IMR-90 (cell line): ENCODE data around the gene TNS3. TPM values are rescaled to one million over a fixed set of nuclear protein-coding genes. Genes with fewer than 3 reads are reported as not detected.

Experiments used
- ATAC-seq: fragments of 200-7000 bp; cut with Tn5 transposase; 2 replicates; pipeline ENCODE4 v1.9.1; 2020; ENCODE audit warnings: low read depth, mild to moderate bottlenecking, moderate library complexity
- BruUV-seq: library from RNA; stranded (reverse); fragments of 400-500 nt; replicated peaks from 2 replicates; lab custom pipeline; 2021; lab: Mats Ljungman, UMichigan
- CTCF ChIA-PET: fragments of 300-600 bp; formaldehyde crosslinking; extraction: SDS; loops from one replicate; lab custom pipeline; 2021; ENCODE audit warnings: antibody characterized with exemption; lab: Yijun Ruan, JAX
- POLR2A ChIA-PET: fragments of 300-600 bp; sonication (Branson Sonifier 250); formaldehyde crosslinking; loops from one replicate; lab custom pipeline; 2022; ENCODE audit warnings: antibody characterized with exemption; ENCODE audit not compliant: unreplicated experiment; lab: Charles Lee
- DNase-seq: peaks from one replicate; pipeline ENCODE4 v3.0.0; 2013
- H2AFZ ChIP-seq: replicated peaks from 2 replicates; pipeline ENCODE3; 2013; ENCODE audit warnings: low read length, mild to moderate bottlenecking; ENCODE audit not compliant: poor library complexity
- H2AK5ac ChIP-seq: 2 replicates; pipeline ENCODE4 v1.6.1; 2013; ENCODE audit warnings: low read depth, low read length, inconsistent platforms
- H2AK9ac ChIP-seq: replicated peaks from 2 replicates; pipeline ENCODE3; 2013; ENCODE audit warnings: mild to moderate bottlenecking, low read depth, low read length, moderate library complexity; ENCODE audit not compliant: poor library complexity
- H2BK120ac ChIP-seq: 2 replicates; pipeline ENCODE4 v1.6.1; 2013; ENCODE audit warnings: low read depth, low read length, inconsistent platforms
- H2BK15ac ChIP-seq: 3 replicates; pipeline ENCODE4 v1.6.1; 2013; ENCODE audit warnings: low read depth, low read length, inconsistent platforms
- H2BK20ac ChIP-seq: 2 replicates; pipeline ENCODE4 v1.6.1; 2013; ENCODE audit warnings: low read depth, mild to moderate bottlenecking, inconsistent platforms, low read length, moderate library complexity
- H2BK5ac ChIP-seq: 2 replicates; pipeline ENCODE4 v1.6.1; 2013; ENCODE audit warnings: mild to moderate bottlenecking, low read depth, low read length, inconsistent platforms; ENCODE audit not compliant: poor library complexity, severe bottlenecking
- H3K14ac ChIP-seq: replicated peaks from 2 replicates; pipeline ENCODE4 v1.6.1; 2013; ENCODE audit warnings: low read depth, low read length, inconsistent platforms
- H3K18ac ChIP-seq: 2 replicates; pipeline ENCODE4 v1.6.1; 2013; ENCODE audit warnings: low read depth, low read length, control low read depth
- H3K23ac ChIP-seq: 2 replicates; pipeline ENCODE4 v1.6.1; 2013; ENCODE audit warnings: low read depth, low read length, inconsistent platforms
- H3K27ac ChIP-seq: 2 replicates; pipeline ENCODE4 v1.5.1; 2013; ENCODE audit warnings: mild to moderate bottlenecking, control low read depth, low read length; ENCODE audit not compliant: insufficient read depth
- H3K27me3 ChIP-seq: 2 replicates; pipeline ENCODE4 v1.6.1; 2013; ENCODE audit warnings: low read length; ENCODE audit not compliant: control insufficient read depth, insufficient read depth
- H3K36me3 ChIP-seq: 2 replicates; pipeline ENCODE4 v1.6.1; 2013; ENCODE audit warnings: low read length, mixed read lengths; ENCODE audit not compliant: control insufficient read depth, insufficient read depth
- H3K4ac ChIP-seq: 2 replicates; pipeline ENCODE4 v1.6.1; 2013; ENCODE audit warnings: low read depth, low read length, inconsistent platforms
- H3K4me1 ChIP-seq: 2 replicates; pipeline ENCODE4 v1.6.1; 2013; ENCODE audit warnings: low read length, mixed read lengths; ENCODE audit not compliant: control insufficient read depth, insufficient read depth
- H3K4me2 ChIP-seq: 2 replicates; pipeline ENCODE4 v1.6.1; 2013; ENCODE audit warnings: low read depth, mild to moderate bottlenecking, control low read depth, low read length, moderate library complexity
- H3K4me3 ChIP-seq: 2 replicates; pipeline ENCODE4 v1.5.1; 2013; ENCODE audit warnings: low read depth, mild to moderate bottlenecking, control low read depth, low read length, moderate library complexity; ENCODE audit not compliant: insufficient read depth
- H3K56ac ChIP-seq: 2 replicates; pipeline ENCODE4 v1.6.1; 2013; ENCODE audit warnings: low read length, inconsistent platforms; ENCODE audit not compliant: insufficient read depth; ENCODE audit errors: extremely low read depth
- H3K79me1 ChIP-seq, 2 experiments: 2 replicates each; pipeline ENCODE4 v1.6.1; 2013; ENCODE audit warnings: low read length in 2 of 2, inconsistent platforms in 1 of 2, low read depth in 1 of 2
- H3K9ac ChIP-seq: 2 replicates; pipeline ENCODE4 v1.6.1; 2013; ENCODE audit warnings: low read depth, low read length, control low read depth
- H3K9me1 ChIP-seq: 2 replicates; pipeline ENCODE4 v1.6.1; 2013; ENCODE audit warnings: low read length, inconsistent platforms; ENCODE audit not compliant: insufficient read depth
- H3K9me3 ChIP-seq: 2 replicates; pipeline ENCODE4 v1.6.1; 2013; ENCODE audit warnings: low read length; ENCODE audit not compliant: control insufficient read depth, insufficient read depth
- H4K20me1 ChIP-seq: 2 replicates; pipeline ENCODE4 v1.6.1; 2013; ENCODE audit warnings: low read length, inconsistent platforms; ENCODE audit not compliant: insufficient read depth
- H4K5ac ChIP-seq: 2 replicates; pipeline ENCODE4 v1.6.1; 2013; ENCODE audit warnings: mild to moderate bottlenecking, low read depth, low read length, control low read depth
- H4K8ac ChIP-seq, 2 experiments: 2 replicates each; pipeline ENCODE4 v1.6.1; 2013; ENCODE audit warnings: low read depth in 2 of 2, low read length in 2 of 2, control low read depth in 1 of 2, inconsistent platforms in 1 of 2
- H4K91ac ChIP-seq: 2 replicates; pipeline ENCODE4 v1.6.1; 2013; ENCODE audit warnings: low read depth, low read length, inconsistent platforms; ENCODE audit not compliant: insufficient read depth
- CEBPB ChIP-seq: IDR thresholded peaks from 2 replicates; pipeline ENCODE4 v1.6.1; 2012; ENCODE audit warnings: low read depth, low read length, improper control_type of control experiment
- RCOR1 ChIP-seq: IDR thresholded peaks from 2 replicates; pipeline ENCODE4 v1.6.1; 2012; ENCODE audit warnings: mild to moderate bottlenecking, low read length, improper control_type of control experiment; ENCODE audit not compliant: insufficient replicate concordance
- WGBS, 2 experiments: methylation state at CpG; one replicate each; pipeline versions ENCODE4 v1.1.5 to v1.1.7; 2013; ENCODE audit warnings: missing lambda C conversion rate in 2 of 2; ENCODE audit not compliant: insufficient read length in 1 of 2; ENCODE audit errors: extremely low coverage in 2 of 2; 5-methylcytosine and 5-hydroxymethylcytosine counted together
- dilution Hi-C: fragments of 300-500 bp; cut with HindIII; formaldehyde crosslinking; loops from one replicate; pipeline ENCODE4 v1.14.3; 2018; ENCODE audit warnings: low sequenced_read_pairs; ENCODE audit not compliant: unreplicated experiment
- in situ Hi-C: fragments of 300-500 bp; cut with MboI; formaldehyde crosslinking; loops from 3 replicates; pipeline ENCODE4 v1.14.3; 2019; ENCODE audit warnings: low sequenced_read_pairs, inconsistent platforms, mixed read lengths
- intact Hi-C: fragments of 100-400 bp; cut with micrococcal nuclease; formaldehyde crosslinking; loops from 2 replicates; pipeline ENCODE4 v1.10.0; 2022
- polyA plus RNA-seq, 3 experiments: library from polyadenylated mRNA; depleted of rRNA; stranded (reverse); fragments of >200 nt; gene quantifications; 2 replicates each; pipeline ENCODE4 v1.2.3, GENCODE V29; 2012; ENCODE audit warnings: low replicate concordance in 1 of 3
- total RNA-seq: library from RNA; depleted of rRNA; stranded (reverse); fragments of >200 nt; gene quantifications from 2 replicates; pipeline ENCODE4 v1.2.3, GENCODE V29; 2012

TNS3 gene
- total and polyA plus RNA-seq, 2 of the 4 experiments (the other 2 are of a cell fraction): 64.3 to 79.2 TPM

DNA sequence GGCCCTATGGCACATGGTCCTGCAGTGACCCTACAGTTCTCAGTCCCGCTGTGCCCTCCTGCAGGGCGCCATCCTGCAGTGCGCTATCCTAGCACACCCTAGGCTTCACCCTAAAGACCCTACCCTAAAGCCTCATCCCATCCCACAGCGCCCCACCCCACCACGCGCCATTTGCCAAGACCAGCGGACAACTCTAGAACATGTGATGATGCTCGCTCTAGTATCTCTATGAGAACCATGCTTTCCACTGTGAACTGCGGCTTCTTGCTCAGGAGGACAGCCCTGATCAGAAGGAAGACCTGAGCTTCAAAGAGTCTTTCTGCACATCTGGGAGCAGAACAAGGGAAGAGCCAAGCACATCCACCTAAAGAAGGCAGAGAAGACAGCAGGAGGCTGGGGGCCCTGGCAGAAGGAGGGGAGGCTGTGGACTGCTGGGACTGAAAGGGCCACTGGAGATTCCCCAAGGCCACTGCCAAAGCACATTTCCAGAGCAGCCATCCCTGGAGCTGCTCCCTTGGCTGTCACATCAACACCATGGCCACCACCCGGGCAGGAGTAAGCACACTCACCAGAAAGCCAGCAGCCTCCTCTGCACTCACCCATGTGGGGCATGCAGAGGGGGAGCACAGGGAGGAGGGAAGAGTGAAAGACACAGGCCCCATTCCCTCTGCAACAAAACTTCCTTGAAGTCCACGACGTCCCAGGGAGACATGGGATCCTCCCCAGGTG is 134.1 kb downstream of the TNS3 start:
- Histone ChIP-seq H2AK5ac (peak overlapping the region; percentile 70; the same call in 1 of the 2 replicates), H4K8ac (peak overlapping the region in 1 of 2 experiments; percentile 31; a peak in 1 of 4 replicates), H2BK5ac (no peak overlapping the region), H2AK9ac (no peak overlapping the region), H3K23ac (no peak overlapping the region), H3K14ac (0 out of 2 replicates have a peak overlapping the region, but pooled peaks have one; percentile 19), H3K4me1 (peaks cover 25% of the 10 kb centered on the region), H3K4ac (peak overlapping the region; percentile 51), H3K9me3 (no peaks in the 10 kb centered on the region), H3K36me3 (peaks cover 3% of the 10 kb centered on the region; the same call in 1 of the 2 replicates), H2BK120ac (peak overlapping the region; percentile 41; the same call in 1 of the 2 replicates), H4K5ac (no peak overlapping the region), H3K18ac (no peak overlapping the region), H3K4me2 (no peak overlapping the region), H3K27me3 (no peaks in the 10 kb centered on the region), H4K20me1 (peaks cover 67% of the 10 kb centered on the region), H3K9me1 (peaks cover 42% of the 10 kb centered on the region), H4K91ac (peak overlapping the region; percentile 12; the same call in 1 of the 2 replicates), H3K56ac (no peak overlapping the region), H2BK20ac (0 out of 2 replicates have a peak overlapping the region, but pooled peaks have one; percentile 23), H3K27ac (no peak overlapping the region), H3K9ac (no peak overlapping the region), H3K4me3 (no peak overlapping the region), H2AFZ (no peak overlapping the region), H2BK15ac (no peak overlapping the region; the same call in 2 of the 3 replicates), H3K79me1 (peaks cover 38 to 88% of the 10 kb centered on the region in 2 experiments)
- intact Hi-C loops (no loop called here), in situ Hi-C loops (no loop called here), dilution Hi-C loops (no loop called here)
- ATAC-seq (no peak), DNase-seq (no peak)
- POLR2A ChIA-PET: no interaction called here
- CTCF ChIA-PET: interaction anchor here (0.6 kb wide), 1 partner anchor 1591 kb away, joined by 9 read pairs; no protein-coding TSS in a partner anchor
- WGBS, 2 experiments: 100% methylated on average over 8 of the region's 12 CpGs; no CpG with 5 or more reads in 1 of the 2 experiments
- TF ChIP-seq RCOR1 (no peak), CEBPB (no peak)
- BruUV-seq: no TSS peak
